Keratinocyte (primary cell): ENCODE measurements around the gene AKAP13. TPM values are rescaled to one million over a fixed set of nuclear protein-coding genes. Genes with fewer than 3 reads are reported as not detected.

Source experiments
- DNase-seq: peaks from one replicate; pipeline ENCODE4 v3.0.0-alpha.2; 2011; ENCODE audit warnings: low read depth, missing footprints, low spot score
- FAIRE-seq: peaks from 2 replicates; lab custom pipeline; 2011; peaks lifted over from hg19 to GRCh38; lab: Jason Lieb, UNC
- H2AFZ ChIP-seq: 2 replicates; pipeline ENCODE4 v1.6.0; 2012; ENCODE audit warnings: low read length, control low read depth, inconsistent platforms; ENCODE audit not compliant: control insufficient read depth
- H3K27ac ChIP-seq: 2 replicates; pipeline ENCODE4 v1.5.1; 2011; ENCODE audit warnings: low read length; ENCODE audit not compliant: control insufficient read depth, insufficient read depth
- H3K27me3 ChIP-seq: 3 replicates; pipeline ENCODE4 v1.6.0; 2011; ENCODE audit warnings: low read length; ENCODE audit not compliant: control insufficient read depth, insufficient read depth; ENCODE audit errors: extremely low read depth
- H3K36me3 ChIP-seq, 2 experiments: 2 replicates in 1 of 2; 3 replicates in 1 of 2; pipeline ENCODE4 v1.5.1; 2011; ENCODE audit warnings: low read length in 2 of 2, mild to moderate bottlenecking in 1 of 2; ENCODE audit not compliant: control insufficient read depth in 2 of 2, insufficient read depth in 2 of 2; ENCODE audit errors: extremely low read depth in 1 of 2
- H3K4me1 ChIP-seq: 3 replicates; pipeline ENCODE4 v1.5.1; 2011; ENCODE audit warnings: low read length; ENCODE audit not compliant: control insufficient read depth, insufficient read depth; ENCODE audit errors: extremely low read depth
- H3K4me2 ChIP-seq: 3 replicates; pipeline ENCODE4 v1.6.0; 2011; ENCODE audit warnings: low read depth, low read length; ENCODE audit not compliant: control insufficient read depth, insufficient read depth; ENCODE audit errors: extremely low read depth
- H3K4me3 ChIP-seq, 3 experiments: fragments of 200-600 bp in 1 of 3; sonication (generic) in 1 of 3; 2 replicates in 2 of 3; 3 replicates in 1 of 3; pipeline ENCODE4 v1.5.1; 2011 to 2016; ENCODE audit warnings: low read length in 3 of 3, mild to moderate bottlenecking in 3 of 3, control low read depth in 2 of 3, inconsistent platforms in 1 of 3, low read depth in 1 of 3, mixed read lengths in 1 of 3, mixed run types in 1 of 3, moderate library complexity in 1 of 3; ENCODE audit not compliant: control insufficient read depth in 2 of 3, insufficient read depth in 2 of 3; ENCODE audit errors: extremely low read depth in 1 of 3
- H3K79me2 ChIP-seq: 2 replicates; pipeline ENCODE4 v1.6.0; 2012; ENCODE audit warnings: low read length; ENCODE audit not compliant: control insufficient read depth, insufficient read depth
- H3K9ac ChIP-seq: 3 replicates; pipeline ENCODE4 v1.6.0; 2011; ENCODE audit warnings: low read length; ENCODE audit not compliant: control insufficient read depth, insufficient read depth; ENCODE audit errors: extremely low read depth
- H3K9me1 ChIP-seq: 3 replicates; pipeline ENCODE4 v1.6.0; 2011; ENCODE audit warnings: low read length; ENCODE audit not compliant: control insufficient read depth, insufficient read depth; ENCODE audit errors: extremely low read depth
- H3K9me3 ChIP-seq: 2 replicates; pipeline ENCODE4 v1.5.1; 2012; ENCODE audit warnings: low read depth, low read length; ENCODE audit not compliant: control insufficient read depth
- H4K20me1 ChIP-seq: 3 replicates; pipeline ENCODE4 v1.6.0; 2011; ENCODE audit warnings: low read length; ENCODE audit not compliant: control insufficient read depth, insufficient read depth; ENCODE audit errors: extremely low read depth
- CTCF ChIP-seq, 3 experiments: IDR thresholded peaks in 1 of 3; conservative IDR thresholded peaks in 1 of 3; optimal IDR thresholded peaks in 1 of 3; 2 replicates in 2 of 3; 3 replicates in 1 of 3; pipeline versions ENCODE3 to v1.5.1; 2011; ENCODE audit warnings: low read length in 3 of 3, mild to moderate bottlenecking in 3 of 3, moderate library complexity in 2 of 3, control low read depth in 1 of 3, inconsistent platforms in 1 of 3; ENCODE audit not compliant: insufficient read depth in 2 of 3; ENCODE audit errors: extremely low read depth in 1 of 3
- EZH2 ChIP-seq: IDR thresholded peaks from one replicate; pipeline ENCODE4 v1.6.1; 2012; ENCODE audit warnings: inconsistent platforms, mild to moderate bottlenecking, low read length, moderate library complexity
- dilution Hi-C: fragments of 300-500 bp; cut with MboI; formaldehyde crosslinking; loops from one replicate; pipeline ENCODE4 v1.7.0; 2020; ENCODE audit warnings: low sequenced_read_pairs; ENCODE audit not compliant: extremely low pct_ligation_motif_present
- polyA plus RNA-seq, 5 experiments: library from polyadenylated mRNA; depleted of rRNA in 3 of 5; stranded (reverse) in 3 of 5; stranded (forward) in 1 of 5; unstranded in 1 of 5; fragments of >200 nt; gene quantifications; 1 replicate in 1 of 5; 2 replicates in 3 of 5; 3 replicates in 1 of 5; pipeline versions ENCODE4 v1.2.1 to v1.2.3, GENCODE V29; 2011 to 2012; ENCODE audit warnings: missing spikeins in 2 of 5, low read depth in 1 of 5, low replicate concordance in 1 of 5

Gene AKAP13
- polyA plus RNA-seq, 1 donor (not counting 4 experiments of a cell fraction or from before 2014, with no cell fraction given), result 16.7 TPM

GRCh38 chr15:85752124-85752475 is 371.7 kb downstream of the AKAP13 start:
- peaks cover 39% of the 10 kb centered on the region for H3K4me1 ChIP-seq
- no peaks in the 10 kb centered on the region for H3K27me3 ChIP-seq
- H3K27ac ChIP-seq, result no peak overlapping the region
- H3K9ac ChIP-seq, result no peak overlapping the region
- no peak for FAIRE-seq
- H4K20me1 ChIP-seq, result no peaks in the 10 kb centered on the region
- H2AFZ ChIP-seq, result no peak overlapping the region
- H3K36me3 ChIP-seq, result peaks cover 0 to 3% of the 10 kb centered on the region in 2 experiments
- H3K9me3 ChIP-seq, result no peaks in the 10 kb centered on the region
- H3K4me3 ChIP-seq, result no peak overlapping the region
- DNase-seq, result no peak
- H3K79me2 ChIP-seq, result no peaks in the 10 kb centered on the region
- dilution Hi-C loops, result no loop called here
- H3K9me1 ChIP-seq, result peaks cover 3% of the 10 kb centered on the region
- TF ChIP-seq EZH2 (no peak), CTCF (optimal IDR thresholded peaks at IDR 0.05 in 1 of 3, IDR thresholded peaks at IDR 0.05 in 1 of 3, conservative IDR thresholded peaks at IDR 0.05 in 1 of 3; ENCODE audit: extremely low read depth in 1 of 3, insufficient read depth in 2 of 3, low read length in 3 of 3) (no peak)
- H3K4me2 ChIP-seq, result peak overlapping the region; percentile 53

GRCh38 chr15:85752491-85752961 is 372.1 kb downstream of the AKAP13 start:
- DNase-seq (peak; percentile 54), FAIRE-seq (peak; percentile 79)
- H3K4me2 ChIP-seq, result peak overlapping the region; percentile 53

More at GRCh38 chr15:85752491-85752961, 372.1 kb downstream of the AKAP13 start:
- Histone ChIP-seq H3K9me1 (peaks cover 3% of the 10 kb centered on the region), H3K36me3 (peaks cover 0 to 2% of the 10 kb centered on the region in 2 experiments), H4K20me1 (no peaks in the 10 kb centered on the region), H3K27me3 (no peaks in the 10 kb centered on the region), H3K4me1 (peaks cover 39% of the 10 kb centered on the region), H3K79me2 (no peaks in the 10 kb centered on the region), H3K4me3 (no peak overlapping the region), H2AFZ (peak overlapping the region; percentile 16), H3K9me3 (no peaks in the 10 kb centered on the region), H3K27ac (no peak overlapping the region), H3K9ac (no peak overlapping the region)
- no peak for TF ChIP-seq EZH2
- TF ChIP-seq CTCF (optimal IDR thresholded peaks at IDR 0.05 in 1 of 3, IDR thresholded peaks at IDR 0.05 in 1 of 3, conservative IDR thresholded peaks at IDR 0.05 in 1 of 3; ENCODE audit: extremely low read depth in 1 of 3, insufficient read depth in 2 of 3, low read length in 3 of 3), result no peak
- dilution Hi-C loops, result no loop called here
